OCI-LY7 (cell line): Measurements from ENCODE around the gene ARMC12.

ENCODE experiments used
- CTCF ChIP-seq: fragments of 200-600 bp; sonication (generic); conservative IDR thresholded peaks from 2 replicates; pipeline ENCODE4 v1.5.1; 2014; ENCODE audit warnings: mild to moderate bottlenecking, antibody characterized with exemption, low read length, moderate library complexity, mixed read lengths
- EZH2phosphoT487 ChIP-seq: fragments of 200-600 bp; sonication (generic); IDR thresholded peaks from 2 replicates; pipeline ENCODE4 v1.6.1; 2018; ENCODE audit warnings: low read depth, borderline replicate concordance, mild to moderate bottlenecking, mixed run types, antibody characterized with exemption, low read length, moderate library complexity, mixed read lengths

DNA sequence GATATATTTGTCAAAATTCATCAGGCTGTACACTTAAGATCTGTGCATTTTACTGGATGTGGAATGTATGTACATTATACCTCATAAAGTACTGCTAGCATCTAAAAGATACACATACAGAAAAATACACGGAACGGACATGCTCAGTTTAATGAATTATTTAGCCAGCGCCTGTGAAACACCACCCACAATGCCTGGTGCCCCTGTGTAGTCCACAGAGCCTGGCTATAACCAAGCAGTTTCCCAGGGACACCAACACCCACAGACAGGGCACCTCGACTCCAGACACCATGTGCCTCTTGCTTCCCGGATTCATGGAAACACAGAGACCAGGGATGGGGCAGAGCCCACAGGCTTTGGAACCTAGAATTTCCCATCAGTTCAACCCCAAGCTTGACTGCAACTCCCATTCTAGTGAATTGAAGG, 17.4 kb upstream of the ARMC12 start:
- TF ChIP-seq CTCF (no peak), EZH2phosphoT487 (no peak)
